ENCODE data around the gene AMZ1.

GRCh38 chr7:2753148-2753547 is 65.1 kb downstream of the AMZ1 start:
- TF ChIP-seq, protein P1, sequence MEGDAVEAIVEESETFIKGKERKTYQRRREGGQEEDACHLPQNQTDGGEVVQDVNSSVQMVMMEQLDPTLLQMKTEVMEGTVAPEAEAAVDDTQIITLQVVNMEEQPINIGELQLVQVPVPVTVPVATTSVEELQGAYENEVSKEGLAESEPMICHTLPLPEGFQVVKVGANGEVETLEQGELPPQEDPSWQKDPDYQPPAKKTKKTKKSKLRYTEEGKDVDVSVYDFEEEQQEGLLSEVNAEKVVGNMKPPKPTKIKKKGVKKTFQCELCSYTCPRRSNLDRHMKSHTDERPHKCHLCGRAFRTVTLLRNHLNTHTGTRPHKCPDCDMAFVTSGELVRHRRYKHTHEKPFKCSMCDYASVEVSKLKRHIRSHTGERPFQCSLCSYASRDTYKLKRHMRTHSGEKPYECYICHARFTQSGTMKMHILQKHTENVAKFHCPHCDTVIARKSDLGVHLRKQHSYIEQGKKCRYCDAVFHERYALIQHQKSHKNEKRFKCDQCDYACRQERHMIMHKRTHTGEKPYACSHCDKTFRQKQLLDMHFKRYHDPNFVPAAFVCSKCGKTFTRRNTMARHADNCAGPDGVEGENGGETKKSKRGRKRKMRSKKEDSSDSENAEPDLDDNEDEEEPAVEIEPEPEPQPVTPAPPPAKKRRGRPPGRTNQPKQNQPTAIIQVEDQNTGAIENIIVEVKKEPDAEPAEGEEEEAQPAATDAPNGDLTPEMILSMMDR (IDR thresholded peaks at IDR 0.05 in 8 of 11, conservative IDR thresholded peaks at IDR 0.05 in 3 of 11), result no peak
- TF ChIP-seq POLR2AphosphoS5 (IDR thresholded peaks at IDR 0.05) (no peak), POLR2A (IDR thresholded peaks at IDR 0.05) (no peak)

All from spleen (tissue), 7 donors.